Esophagus squamous epithelium (tissue), 4 donors: Measurements from ENCODE around the gene RCOR3.

Experiments
- POLR2A ChIP-seq, 4 donors: fragments of 450-650 bp; IDR thresholded peaks; one replicate each; pipeline ENCODE4 v1.6.1; 2017; ENCODE audit warnings: antibody characterized with exemption in 4 of 4, mild to moderate bottlenecking in 4 of 4, moderate library complexity in 3 of 4
- TF ChIP-seq, protein P1 (sequence below), 6 experiments: fragments of 450-650 bp in 4 of 6; fragments of 200-600 bp in 2 of 6; sonication (generic) in 2 of 6; IDR thresholded peaks; one replicate each; pipeline ENCODE4 v1.5.1; 2016 to 2019; ENCODE audit warnings: antibody characterized with exemption in 6 of 6, mild to moderate bottlenecking in 4 of 6, moderate library complexity in 4 of 6

DNA sequence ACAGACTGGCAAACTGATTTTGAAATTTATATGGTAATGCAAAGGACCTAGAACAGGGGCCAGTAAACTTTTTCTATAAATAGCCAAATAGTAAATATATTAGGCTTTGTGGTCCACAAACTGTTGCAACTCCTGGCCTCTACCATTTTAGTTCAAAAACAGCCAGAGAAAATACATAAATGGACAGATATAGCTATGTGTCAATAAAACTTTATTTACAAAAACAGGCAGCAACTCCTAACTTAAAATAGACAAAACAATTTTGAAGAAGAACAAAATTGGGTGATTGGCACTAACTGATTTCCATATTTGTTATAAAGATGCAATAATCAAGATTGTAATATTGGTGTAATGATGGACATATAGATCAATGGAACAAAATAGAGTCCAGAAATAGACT lies 60.7 kb downstream of the RCOR3 start:
- TF ChIP-seq, protein P1, sequence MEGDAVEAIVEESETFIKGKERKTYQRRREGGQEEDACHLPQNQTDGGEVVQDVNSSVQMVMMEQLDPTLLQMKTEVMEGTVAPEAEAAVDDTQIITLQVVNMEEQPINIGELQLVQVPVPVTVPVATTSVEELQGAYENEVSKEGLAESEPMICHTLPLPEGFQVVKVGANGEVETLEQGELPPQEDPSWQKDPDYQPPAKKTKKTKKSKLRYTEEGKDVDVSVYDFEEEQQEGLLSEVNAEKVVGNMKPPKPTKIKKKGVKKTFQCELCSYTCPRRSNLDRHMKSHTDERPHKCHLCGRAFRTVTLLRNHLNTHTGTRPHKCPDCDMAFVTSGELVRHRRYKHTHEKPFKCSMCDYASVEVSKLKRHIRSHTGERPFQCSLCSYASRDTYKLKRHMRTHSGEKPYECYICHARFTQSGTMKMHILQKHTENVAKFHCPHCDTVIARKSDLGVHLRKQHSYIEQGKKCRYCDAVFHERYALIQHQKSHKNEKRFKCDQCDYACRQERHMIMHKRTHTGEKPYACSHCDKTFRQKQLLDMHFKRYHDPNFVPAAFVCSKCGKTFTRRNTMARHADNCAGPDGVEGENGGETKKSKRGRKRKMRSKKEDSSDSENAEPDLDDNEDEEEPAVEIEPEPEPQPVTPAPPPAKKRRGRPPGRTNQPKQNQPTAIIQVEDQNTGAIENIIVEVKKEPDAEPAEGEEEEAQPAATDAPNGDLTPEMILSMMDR (IDR thresholded peaks at IDR 0.05): no peak
- no peak for TF ChIP-seq POLR2A (IDR thresholded peaks at IDR 0.05)
